Inferior parietal cortex (tissue), 1 donor: ENCODE data around the gene CACNA1S.

ENCODE experiments used
- DNase-seq: peaks from one replicate; pipeline ENCODE4 v3.0.0-alpha.2; 2016; ENCODE audit errors: extremely low spot score

Gene CACNA1S

DNA sequence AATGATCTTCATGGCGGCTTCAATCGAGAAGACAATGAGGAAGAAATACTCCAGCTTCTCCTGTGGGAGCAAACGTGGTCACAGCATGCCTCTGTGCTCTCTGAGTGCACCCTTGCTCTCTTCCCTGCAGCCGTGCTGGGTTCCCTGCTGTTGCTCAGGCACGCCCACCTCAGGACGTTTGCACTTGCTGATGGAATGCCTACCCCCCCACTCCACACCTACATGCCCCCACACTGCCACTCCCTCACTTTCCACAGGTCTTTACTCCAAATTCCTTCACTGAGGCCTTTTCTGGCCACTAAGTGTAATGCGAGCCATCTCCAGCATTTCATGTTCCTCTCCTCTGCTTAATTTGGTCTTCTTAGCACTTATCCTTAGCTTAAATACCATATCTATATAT, 18.3 kb downstream of the CACNA1S start:
- DNase-seq, result no peak

- no peak for DNase-seq
These were observed 18.7 kb downstream of the CACNA1S start for GRCh38 chr1:201093561-201093960.

DNA sequence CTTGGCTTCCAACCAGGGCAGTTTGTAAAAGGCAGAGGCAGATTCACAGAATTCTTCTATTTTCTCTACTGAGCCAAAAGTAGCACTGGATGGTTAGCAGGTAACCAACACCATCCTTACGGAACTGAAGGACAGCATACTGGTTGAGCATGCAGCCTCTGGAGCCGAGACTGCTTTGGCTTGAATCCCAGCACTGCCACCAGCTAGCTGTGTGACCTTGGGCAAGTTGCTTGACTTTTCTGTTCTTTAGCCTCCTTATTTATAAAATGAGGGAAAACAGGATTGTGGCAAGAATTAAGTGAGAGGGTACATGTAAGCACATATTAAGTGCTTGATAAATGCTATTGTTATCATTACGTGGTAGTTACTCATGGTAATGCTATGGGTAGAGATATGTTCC, 19.5 kb downstream of the CACNA1S start:
- no peak for DNase-seq

DNA sequence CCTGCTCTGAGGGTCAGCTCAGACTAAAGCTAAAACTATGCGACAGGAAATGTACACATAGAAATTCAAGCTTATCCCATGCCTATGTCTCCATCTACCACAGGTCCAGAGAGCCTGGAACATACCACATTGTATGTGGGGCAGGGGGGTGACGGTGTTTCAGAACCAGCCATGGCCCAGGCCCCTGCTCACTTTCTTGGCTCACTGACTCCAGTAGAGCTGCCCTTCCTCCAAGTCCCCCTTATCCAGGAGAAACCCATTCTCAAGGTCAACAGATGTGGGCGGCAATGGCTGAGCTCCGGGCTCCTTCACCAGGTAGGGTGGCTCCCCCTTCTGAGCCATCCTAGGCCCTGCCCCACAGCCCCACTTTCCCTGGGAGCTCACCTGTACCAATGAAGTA, 21.0 kb downstream of the CACNA1S start:
- DNase-seq, result no peak

DNA sequence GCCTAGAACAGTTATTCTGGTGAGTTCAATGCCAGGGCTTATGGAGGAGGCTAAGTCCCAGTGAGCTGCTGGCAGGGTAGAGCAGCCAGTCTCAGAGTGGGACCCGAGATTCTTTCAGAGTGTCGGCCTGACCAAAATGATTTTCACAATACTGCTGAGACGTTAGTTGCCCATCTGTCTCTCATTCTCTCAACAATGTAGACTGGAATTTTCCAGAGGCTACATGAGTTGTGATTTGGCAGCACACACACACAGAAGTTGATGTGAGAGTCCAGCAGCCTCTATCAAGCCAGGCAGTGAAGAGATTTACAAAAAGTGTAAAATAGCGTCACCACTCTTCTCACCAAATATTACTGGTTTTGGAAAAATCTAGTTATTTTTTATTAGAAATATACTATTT, 21.7 kb downstream of the CACNA1S start:
- DNase-seq, result no peak

DNA sequence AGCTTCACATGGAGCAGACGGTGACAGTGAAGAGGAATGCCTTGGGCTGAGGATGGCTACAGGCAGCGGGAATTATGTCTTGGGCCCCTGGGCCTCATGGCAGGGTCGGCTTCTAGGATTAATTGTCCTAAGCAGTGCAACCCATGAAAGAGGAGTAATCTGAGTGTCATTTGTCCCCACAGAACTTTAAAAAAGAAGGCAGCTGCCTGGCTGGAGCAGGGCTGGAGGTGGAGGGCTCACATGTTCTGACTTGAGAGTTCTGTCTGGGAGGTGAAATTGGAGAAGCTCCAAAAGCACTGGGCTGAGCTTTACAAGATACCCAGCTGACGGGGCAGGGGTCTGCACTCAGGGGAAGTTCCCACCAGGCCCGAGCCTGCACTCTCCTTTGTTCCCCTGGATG, 22.6 kb downstream of the CACNA1S start:
- no peak for DNase-seq

DNA sequence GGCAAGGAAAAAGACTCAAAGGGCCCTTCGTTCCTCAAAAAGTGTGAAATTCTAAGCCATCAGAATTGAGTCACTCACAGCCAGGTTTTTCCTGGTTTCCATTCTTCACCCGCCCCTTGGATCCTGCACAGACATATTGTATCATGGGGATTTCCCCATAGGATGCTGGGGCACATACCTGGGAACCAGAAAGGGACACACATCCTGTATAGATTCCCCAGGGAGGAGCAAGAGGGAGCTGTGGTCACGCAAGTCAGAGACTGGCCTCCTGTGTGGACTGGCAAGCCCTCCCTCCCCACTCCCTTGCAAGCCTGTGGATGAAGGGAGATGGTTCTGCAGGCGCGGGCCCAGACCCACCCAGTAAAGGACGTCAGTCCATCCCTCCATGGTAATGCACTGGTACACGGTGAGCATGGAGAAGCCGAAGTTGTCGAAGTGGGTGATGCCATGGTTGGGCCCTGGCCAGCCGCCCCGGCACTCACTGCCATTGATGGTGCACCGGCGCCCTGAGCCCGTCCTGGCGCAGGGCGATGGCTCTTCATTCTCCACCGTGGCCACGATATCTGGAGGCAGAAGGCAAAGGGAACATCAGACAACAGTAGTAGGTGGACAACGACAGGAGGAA, 23.2 kb downstream of the CACNA1S start:
- no peak for DNase-seq

- DNase-seq, result no peak
These were observed 23.8 kb downstream of the CACNA1S start for GRCh38 chr1:201088395-201088794.

GRCh38 chr1:201085902-201086735, 26.1 kb downstream of the CACNA1S start:
- DNase-seq, result peak; percentile 54

DNA sequence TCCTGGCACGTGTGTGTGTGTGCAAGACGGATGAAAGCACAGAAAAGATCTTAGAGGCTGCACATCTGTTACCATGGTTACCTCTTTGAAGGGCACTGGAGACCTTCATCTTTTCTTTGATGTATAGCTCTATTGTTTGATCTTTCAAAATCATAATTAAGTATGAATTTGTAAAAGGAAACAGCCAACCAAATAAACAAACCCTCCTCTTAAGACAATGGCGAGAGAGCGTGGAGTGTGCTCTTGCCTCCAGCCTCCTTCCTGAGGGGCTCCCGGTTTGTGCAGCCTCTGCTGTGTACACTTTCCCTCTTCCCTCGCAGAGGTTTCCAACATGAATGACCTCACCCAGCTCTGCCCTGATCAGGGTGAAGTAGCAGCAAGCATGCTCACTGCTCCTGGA, 27.9 kb downstream of the CACNA1S start:
- no peak for DNase-seq

DNA sequence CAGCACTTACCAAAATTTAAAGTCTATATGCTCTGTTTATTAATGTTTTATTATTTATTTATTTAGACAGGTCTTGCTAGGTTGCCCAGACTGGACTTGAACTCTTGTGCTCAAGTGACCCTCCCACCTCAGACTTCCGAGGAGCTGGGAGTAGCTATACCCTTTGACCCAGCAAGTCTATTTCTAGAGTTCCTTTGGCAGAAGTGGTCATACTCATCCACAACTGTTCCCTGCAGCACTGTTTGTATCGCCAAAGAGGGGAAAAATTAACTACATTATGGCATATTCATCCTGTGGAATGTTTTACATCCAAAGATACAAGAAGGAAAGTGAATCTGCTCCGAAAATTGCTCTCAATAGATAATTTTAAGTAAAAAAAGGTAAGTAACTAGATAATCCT, 28.5 kb downstream of the CACNA1S start:
- no peak for DNase-seq

DNA sequence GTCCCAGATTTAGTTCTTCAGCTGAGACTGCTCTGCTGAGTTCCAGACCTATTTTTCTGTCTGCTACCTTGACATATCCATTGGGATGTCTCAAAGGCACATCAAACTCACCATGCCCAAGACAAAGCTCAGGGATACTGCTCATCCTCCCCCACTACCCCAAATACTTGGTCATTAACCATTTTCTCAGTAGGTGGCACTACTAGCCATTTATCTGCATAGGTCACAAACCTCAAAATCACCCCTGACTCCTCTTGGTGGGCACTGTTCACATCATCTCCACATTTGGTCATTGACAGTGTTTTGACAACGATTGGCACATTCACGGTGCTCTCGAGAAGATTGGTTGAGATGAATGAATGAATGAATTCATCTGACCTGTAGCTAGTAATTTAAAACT, 32.1 kb downstream of the CACNA1S start:
- no peak for DNase-seq

DNA sequence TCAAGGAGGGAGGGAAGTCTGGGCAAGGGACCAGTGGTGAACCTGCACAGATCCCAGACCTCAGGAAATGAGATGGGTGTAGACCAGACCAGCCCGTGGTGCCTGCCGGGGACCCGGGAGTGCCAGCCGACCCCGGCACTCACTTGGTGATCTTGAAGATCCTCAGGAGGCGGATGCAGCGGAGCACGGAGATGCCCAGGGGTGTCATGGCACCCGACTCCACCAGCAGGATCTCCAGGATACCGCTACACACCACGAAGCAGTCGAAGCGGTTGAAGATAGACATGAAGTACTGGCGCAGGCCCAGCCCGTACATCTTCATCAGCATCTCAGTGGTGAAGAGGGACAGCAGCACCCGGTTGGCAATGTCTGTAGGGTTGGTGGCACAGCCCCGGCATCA, 34.5 kb downstream of the CACNA1S start:
- no peak for DNase-seq

GRCh38 chr1:201077116-201077515, 35.1 kb downstream of the CACNA1S start:
- no peak for DNase-seq

- DNase-seq, result no peak
These were observed 36.1 kb downstream of the CACNA1S start for GRCh38 chr1:201076092-201076491.

- DNase-seq, result no peak
These were observed 38.2 kb downstream of the CACNA1S start for GRCh38 chr1:201074018-201074417.

DNA sequence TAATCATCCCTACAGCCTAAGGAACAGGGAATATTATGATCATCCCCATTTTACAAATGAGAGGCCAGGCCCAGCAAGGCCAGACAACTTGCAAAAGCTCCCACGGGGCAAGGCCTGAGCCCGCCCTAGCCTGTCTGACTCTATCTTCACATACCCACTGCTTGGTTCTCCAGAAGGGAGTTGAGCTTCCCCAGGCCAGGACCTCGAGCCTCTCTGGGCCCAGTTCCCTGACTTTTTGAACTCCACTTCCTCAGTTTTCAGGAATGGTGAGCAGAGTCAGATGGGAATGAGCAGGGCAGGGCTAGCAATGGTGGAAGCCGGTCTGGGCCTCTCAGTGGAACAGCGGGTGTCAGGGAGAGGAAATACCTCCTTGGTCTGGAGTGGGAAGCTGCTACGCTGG, 39.3 kb downstream of the CACNA1S start:
- no peak for DNase-seq

DNA sequence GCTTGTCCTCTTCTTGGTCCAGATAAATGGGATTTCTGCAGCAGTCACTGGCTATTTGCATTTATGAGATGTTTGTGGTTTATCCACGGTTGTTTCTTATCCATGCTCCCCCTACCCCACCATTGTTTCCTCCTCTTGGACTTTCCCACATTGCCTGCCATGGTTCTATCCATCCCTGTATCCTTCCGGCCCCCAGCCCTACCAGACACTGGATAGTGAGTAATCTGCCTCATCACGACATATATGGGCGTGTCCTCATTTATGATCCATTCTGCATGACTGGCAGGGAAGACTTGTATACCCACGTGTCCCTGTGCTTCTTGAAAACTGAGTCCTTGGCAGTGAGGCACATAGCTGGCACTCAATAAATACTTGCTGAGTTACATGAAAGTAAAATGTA, 40.1 kb downstream of the CACNA1S start:
- DNase-seq, result no peak

- no peak for DNase-seq
These were observed 42.6 kb downstream of the CACNA1S start for GRCh38 chr1:201069636-201070035.

DNA sequence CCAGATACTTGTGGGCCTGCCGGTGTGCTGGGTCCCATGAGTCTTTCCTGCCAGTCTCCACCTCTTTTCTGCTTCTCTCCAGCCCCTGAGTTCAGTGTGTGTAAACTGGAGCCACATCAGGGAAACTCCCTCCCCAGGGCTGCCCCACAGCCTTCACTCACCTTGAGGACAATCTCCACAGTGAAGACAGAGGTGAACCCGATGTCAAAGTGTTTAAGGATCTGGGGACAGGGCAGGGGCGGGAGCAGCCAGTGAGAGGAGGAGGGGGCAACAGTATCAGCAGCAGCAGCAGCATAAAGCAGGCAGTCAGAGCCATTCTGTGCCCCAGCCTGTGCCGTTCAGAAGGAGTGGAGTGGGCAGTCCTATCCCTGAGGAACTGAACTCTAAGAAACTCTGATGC, 43.2 kb downstream of the CACNA1S start:
- DNase-seq, result no peak

- no peak for DNase-seq
These were observed 45.2 kb downstream of the CACNA1S start for GRCh38 chr1:201066986-201067385.

GRCh38 chr1:201065686-201066085, 46.5 kb downstream of the CACNA1S start:
- DNase-seq, result no peak

DNA sequence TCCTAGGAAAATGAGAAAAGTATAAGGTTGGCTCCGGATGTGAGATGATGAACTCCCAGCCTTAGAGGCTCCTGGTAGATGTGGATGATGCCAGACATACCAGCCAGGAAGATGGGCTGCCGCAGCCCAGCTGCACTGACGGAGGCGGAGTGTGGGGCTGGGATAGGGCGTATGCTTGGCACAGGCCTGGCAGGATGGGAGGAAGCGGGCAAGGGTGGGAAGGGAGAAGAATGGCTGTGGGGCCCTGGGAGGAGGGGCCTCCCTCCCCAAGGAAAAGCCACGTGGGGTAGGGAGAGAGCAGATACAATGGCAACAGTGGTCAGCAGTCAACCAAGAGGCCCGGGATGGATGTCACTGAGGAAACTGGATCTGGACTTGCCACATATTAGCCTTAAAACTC, 47.4 kb downstream of the CACNA1S start:
- DNase-seq, result no peak

- no peak for DNase-seq
These were observed 49.1 kb downstream of the CACNA1S start for GRCh38 chr1:201063145-201063544.
